ENCODE results near the gene IP6K1. TPM values are rescaled to one million over a fixed set of nuclear protein-coding genes. Genes with fewer than 3 reads are reported as not detected.

The IP6K1 gene
- total and polyA plus RNA-seq, 2 donors (not counting 1 experiment from before 2014, with no cell fraction given): 27.8 to 77.8 TPM

- ChIA-PET CTCF (no interaction called here), POLR2A (no interaction called here)
- Histone ChIP-seq H3K36me3 (replicated peaks in 1 of 2; ENCODE audit: control extremely low read depth in 1 of 2, control insufficient read depth in 1 of 2, extremely low read depth in 1 of 2, insufficient read depth in 2 of 2, low read length in 1 of 2) (peaks cover 6 to 56% of the 10 kb centered on the region in 2 experiments), H3K4me1 (ENCODE audit: control insufficient read depth in 2 of 2, insufficient read depth in 2 of 2, low read length in 2 of 2) (peaks cover 0 to 3% of the 10 kb centered on the region in 2 donors), H3K27ac (ENCODE audit: low read length in 2 of 2) (no peak overlapping the region), H3K9ac (ENCODE audit: low read length) (no peak overlapping the region), H2AFZ (ENCODE audit: insufficient read depth, low read depth, low read length, poor library complexity, severe bottlenecking) (no peak overlapping the region), H3K4me2 (replicated peaks; ENCODE audit: low read depth, low read length, poor library complexity, severe bottlenecking) (no peak overlapping the region), H3K27me3 (replicated peaks in 1 of 4; ENCODE audit: control extremely low read depth in 1 of 4, control insufficient read depth in 3 of 4, insufficient read depth in 4 of 4, low read length in 3 of 4) (no peaks in the 10 kb centered on the region), H3K79me2 (ENCODE audit: control insufficient read depth, insufficient read depth, low read length) (peaks cover 4% of the 10 kb centered on the region), H4K20me1 (ENCODE audit: control insufficient read depth, insufficient read depth, low read length, poor library complexity, severe bottlenecking) (no peaks in the 10 kb centered on the region), H3K9me3 (ENCODE audit: control extremely low read depth in 1 of 3, control insufficient read depth in 2 of 3, insufficient read depth in 1 of 3, low read length in 2 of 3) (no peaks in the 10 kb centered on the region), H3K4me3 (ENCODE audit: control extremely low read depth in 1 of 5, extremely low read depth in 1 of 5, insufficient read depth in 1 of 5, low read depth in 2 of 5, low read length in 4 of 5) (no peak overlapping the region)
- no peaks in the 10 kb centered on the region for H3K27me3 Mint-ChIP-seq
- TF ChIP-seq CTCF (IDR thresholded peaks at IDR 0.05): no peak
- no peak for TF ChIP-seq EZH2 (IDR thresholded peaks at IDR 0.05; ENCODE audit: borderline replicate concordance, insufficient read depth, low read depth, low read length, poor library complexity, severe bottlenecking)
- ATAC-seq (ENCODE audit: low read depth) (no peak), DNase-seq (no peak)
- WGBS (ENCODE audit: insufficient coverage): 94% methylated on average over 10 of the region's 11 CpGs
- H3K4me1 Mint-ChIP-seq: peaks cover 2% of the 10 kb centered on the region
- intact Hi-C loops (cut with micrococcal nuclease): no loop called here
- no peak overlapping the region for H3K4me3 Mint-ChIP-seq
- H3K9me3 Mint-ChIP-seq (ENCODE audit: insufficient read depth): no peaks in the 10 kb centered on the region
- no peak overlapping the region for H3K27ac Mint-ChIP-seq
Measured at GRCh38 chr3:49732597-49732996, 53.7 kb downstream of the IP6K1 start.

- no peaks in the 10 kb centered on the region for H3K9me3 Mint-ChIP-seq (ENCODE audit: insufficient read depth)
- Histone ChIP-seq H3K79me2 (ENCODE audit: control insufficient read depth, insufficient read depth, low read length) (no peaks in the 10 kb centered on the region), H3K27me3 (replicated peaks in 1 of 4; ENCODE audit: control extremely low read depth in 1 of 4, control insufficient read depth in 3 of 4, insufficient read depth in 4 of 4, low read length in 3 of 4) (no peaks in the 10 kb centered on the region), H4K20me1 (ENCODE audit: control insufficient read depth, insufficient read depth, low read length, poor library complexity, severe bottlenecking) (no peaks in the 10 kb centered on the region), H3K36me3 (replicated peaks in 1 of 2; ENCODE audit: control extremely low read depth in 1 of 2, control insufficient read depth in 1 of 2, extremely low read depth in 1 of 2, insufficient read depth in 2 of 2, low read length in 1 of 2) (peaks cover 4 to 58% of the 10 kb centered on the region in 2 experiments), H3K9me3 (ENCODE audit: control extremely low read depth in 1 of 3, control insufficient read depth in 2 of 3, insufficient read depth in 1 of 3, low read length in 2 of 3) (no peaks in the 10 kb centered on the region), H3K27ac (ENCODE audit: low read length in 2 of 2) (no peak overlapping the region), H3K4me3 (ENCODE audit: control extremely low read depth in 1 of 5, extremely low read depth in 1 of 5, insufficient read depth in 1 of 5, low read depth in 2 of 5, low read length in 4 of 5) (no peak overlapping the region), H3K9ac (ENCODE audit: low read length) (no peak overlapping the region), H2AFZ (ENCODE audit: insufficient read depth, low read depth, low read length, poor library complexity, severe bottlenecking) (no peak overlapping the region), H3K4me1 (ENCODE audit: control insufficient read depth in 2 of 2, insufficient read depth in 2 of 2, low read length in 2 of 2) (peaks cover 7 to 27% of the 10 kb centered on the region in 2 donors), H3K4me2 (replicated peaks; ENCODE audit: low read depth, low read length, poor library complexity, severe bottlenecking) (no peak overlapping the region)
- H3K4me1 Mint-ChIP-seq: peaks cover 20% of the 10 kb centered on the region
- 100% methylated on average over 3 of the region's 4 CpGs for WGBS (ENCODE audit: insufficient coverage)
- POLR2A ChIA-PET: interaction anchor here (0.6 kb wide), 1 partner anchor 105 kb away, joined by 3 read pairs; no protein-coding TSS in a partner anchor
- no peak overlapping the region for H3K27ac Mint-ChIP-seq
- intact Hi-C loops (cut with micrococcal nuclease): no loop called here
- H3K27me3 Mint-ChIP-seq: no peaks in the 10 kb centered on the region
- TF ChIP-seq CTCF (IDR thresholded peaks at IDR 0.05) (no peak), EZH2 (IDR thresholded peaks at IDR 0.05; ENCODE audit: borderline replicate concordance, insufficient read depth, low read depth, low read length, poor library complexity, severe bottlenecking) (no peak)
- DNase-seq (no peak), ATAC-seq (ENCODE audit: low read depth) (no peak)
- CTCF ChIA-PET: no interaction called here
- no peak overlapping the region for H3K4me3 Mint-ChIP-seq
Measured at GRCh38 chr3:49729966-49730609, 56.3 kb downstream of the IP6K1 start.
